Loucy (cell line): Measurements from ENCODE around the gene BBX.

Experiments
- EZH2phosphoT487 ChIP-seq: fragments of 200-600 bp; IDR thresholded peaks from 2 replicates; pipeline ENCODE4 v1.6.1; 2018; ENCODE audit warnings: antibody characterized with exemption, mild to moderate bottlenecking, moderate library complexity, borderline replicate concordance
- TF ChIP-seq, protein P1 (sequence below): fragments of 200-600 bp; sonication (generic); conservative IDR thresholded peaks from 2 replicates; pipeline ENCODE4 v1.5.1; 2014; ENCODE audit warnings: mild to moderate bottlenecking, antibody characterized with exemption, low read length

DNA sequence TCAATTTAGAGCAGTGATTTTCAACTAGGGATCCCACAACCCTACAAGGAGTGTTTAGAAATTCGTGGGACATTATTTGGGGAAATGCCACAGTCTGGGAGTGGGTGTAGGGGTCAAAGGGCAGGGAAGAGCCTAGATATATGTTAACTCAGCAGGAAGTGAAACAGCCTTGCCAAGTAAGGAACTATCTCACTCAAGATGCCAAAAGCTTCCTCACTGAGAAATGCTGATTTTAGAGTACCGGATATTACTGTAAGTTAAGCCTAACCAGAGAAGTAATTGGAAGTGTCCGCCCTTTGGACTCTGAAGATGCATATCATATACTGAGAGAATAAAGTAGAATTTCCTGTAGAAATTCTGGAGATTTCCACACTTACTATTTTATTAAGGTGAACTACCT, 158.6 kb downstream of the BBX start:
- TF ChIP-seq, protein P1, sequence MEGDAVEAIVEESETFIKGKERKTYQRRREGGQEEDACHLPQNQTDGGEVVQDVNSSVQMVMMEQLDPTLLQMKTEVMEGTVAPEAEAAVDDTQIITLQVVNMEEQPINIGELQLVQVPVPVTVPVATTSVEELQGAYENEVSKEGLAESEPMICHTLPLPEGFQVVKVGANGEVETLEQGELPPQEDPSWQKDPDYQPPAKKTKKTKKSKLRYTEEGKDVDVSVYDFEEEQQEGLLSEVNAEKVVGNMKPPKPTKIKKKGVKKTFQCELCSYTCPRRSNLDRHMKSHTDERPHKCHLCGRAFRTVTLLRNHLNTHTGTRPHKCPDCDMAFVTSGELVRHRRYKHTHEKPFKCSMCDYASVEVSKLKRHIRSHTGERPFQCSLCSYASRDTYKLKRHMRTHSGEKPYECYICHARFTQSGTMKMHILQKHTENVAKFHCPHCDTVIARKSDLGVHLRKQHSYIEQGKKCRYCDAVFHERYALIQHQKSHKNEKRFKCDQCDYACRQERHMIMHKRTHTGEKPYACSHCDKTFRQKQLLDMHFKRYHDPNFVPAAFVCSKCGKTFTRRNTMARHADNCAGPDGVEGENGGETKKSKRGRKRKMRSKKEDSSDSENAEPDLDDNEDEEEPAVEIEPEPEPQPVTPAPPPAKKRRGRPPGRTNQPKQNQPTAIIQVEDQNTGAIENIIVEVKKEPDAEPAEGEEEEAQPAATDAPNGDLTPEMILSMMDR: no peak
- TF ChIP-seq EZH2phosphoT487: no peak
